H9 (cell line): Measurements from ENCODE around the gene VAMP2. TPM values are rescaled to one million over a fixed set of nuclear protein-coding genes. Genes with fewer than 3 reads are reported as not detected.

Experiments used
- DNase-seq: peaks from one replicate; pipeline ENCODE4 v3.0.0-alpha.2; 2017
- H2AFZ ChIP-seq: one replicate; pipeline ENCODE4 v1.6.1; 2013; ENCODE audit warnings: mild to moderate bottlenecking, low read length, control low read depth, moderate library complexity
- H2AK5ac ChIP-seq: 2 replicates; pipeline ENCODE4 v1.6.1; 2013; ENCODE audit warnings: low read length, control low read depth, mixed read lengths; ENCODE audit not compliant: insufficient read length
- H2BK120ac ChIP-seq: one replicate; pipeline ENCODE4 v1.6.1; 2013; ENCODE audit warnings: low read depth, mild to moderate bottlenecking, low read length, control low read depth, inconsistent platforms; ENCODE audit not compliant: poor library complexity, severe bottlenecking
- H2BK12ac ChIP-seq: 2 replicates; pipeline ENCODE4 v1.6.1; 2013; ENCODE audit warnings: low read length, control low read depth, mixed read lengths, low read depth; ENCODE audit not compliant: insufficient read length
- H2BK15ac ChIP-seq: 2 replicates; pipeline ENCODE4 v1.6.1; 2013; ENCODE audit warnings: low read depth, low read length, control low read depth
- H2BK20ac ChIP-seq: one replicate; pipeline ENCODE4 v1.6.1; 2013; ENCODE audit warnings: low read depth, mild to moderate bottlenecking, low read length, control low read depth, inconsistent platforms; ENCODE audit not compliant: poor library complexity, severe bottlenecking
- H2BK5ac ChIP-seq: 2 replicates; pipeline ENCODE4 v1.6.1; 2013; ENCODE audit warnings: low read length, control low read depth, mixed read lengths; ENCODE audit not compliant: insufficient read length
- H3K14ac ChIP-seq: 2 replicates; pipeline ENCODE4 v1.6.1; 2013; ENCODE audit warnings: low read length, control low read depth; ENCODE audit not compliant: insufficient read depth
- H3K18ac ChIP-seq: 2 replicates; pipeline ENCODE4 v1.6.1; 2013; ENCODE audit warnings: low read depth, mild to moderate bottlenecking, mixed read lengths, low read length, control low read depth; ENCODE audit not compliant: insufficient read length
- H3K23ac ChIP-seq: 2 replicates; pipeline ENCODE4 v1.6.1; 2013; ENCODE audit warnings: low read length, control low read depth, mixed read lengths, low read depth; ENCODE audit not compliant: insufficient read length
- H3K23me2 ChIP-seq: 2 replicates; pipeline ENCODE4 v1.6.1; 2013; ENCODE audit warnings: low read depth, mild to moderate bottlenecking, mixed read lengths, low read length, control low read depth; ENCODE audit not compliant: insufficient read length, poor library complexity, severe bottlenecking
- H3K27ac ChIP-seq: 2 replicates; pipeline ENCODE4 v1.5.1; 2013; ENCODE audit warnings: low read length, control low read depth, mixed read lengths, low read depth; ENCODE audit not compliant: insufficient read length
- H3K27me3 ChIP-seq: 2 replicates; pipeline ENCODE4 v1.6.1; 2013; ENCODE audit warnings: low read length, control low read depth, inconsistent platforms; ENCODE audit not compliant: insufficient read depth
- H3K4ac ChIP-seq: 2 replicates; pipeline ENCODE4 v1.6.1; 2013; ENCODE audit warnings: low read depth, mild to moderate bottlenecking, control low read depth, inconsistent platforms, low read length, moderate library complexity
- H3K4me1 ChIP-seq: 2 replicates; pipeline ENCODE4 v1.6.1; 2013; ENCODE audit warnings: low read length, control low read depth, inconsistent platforms; ENCODE audit not compliant: insufficient read depth
- H3K4me2 ChIP-seq: 2 replicates; pipeline ENCODE4 v1.6.1; 2013; ENCODE audit warnings: low read length, control low read depth, mixed read lengths; ENCODE audit not compliant: insufficient read length, insufficient read depth
- H3K56ac ChIP-seq: 2 replicates; pipeline ENCODE4 v1.6.1; 2013; ENCODE audit warnings: low read depth, mild to moderate bottlenecking, mixed read lengths, low read length, control low read depth; ENCODE audit not compliant: insufficient read length
- H3K79me1 ChIP-seq: 2 replicates; pipeline ENCODE4 v1.6.1; 2013; ENCODE audit warnings: low read depth, mild to moderate bottlenecking, moderate library complexity, low read length, control low read depth, inconsistent platforms; ENCODE audit not compliant: insufficient read depth, poor library complexity, severe bottlenecking
- H3K79me2 ChIP-seq: 2 replicates; pipeline ENCODE4 v1.6.1; 2013; ENCODE audit warnings: low read length, control low read depth, inconsistent platforms; ENCODE audit not compliant: insufficient read depth
- H3K9ac ChIP-seq: 2 replicates; pipeline ENCODE4 v1.6.1; 2013; ENCODE audit warnings: low read length, control low read depth, mixed read lengths; ENCODE audit not compliant: insufficient read length; ENCODE audit errors: extremely low read depth
- H3K9me3 ChIP-seq: one replicate; pipeline ENCODE4 v1.6.1; 2013; ENCODE audit warnings: low read depth, low read length, inconsistent platforms; ENCODE audit not compliant: control insufficient read depth
- H3T11ph ChIP-seq: one replicate; pipeline ENCODE4 v1.6.1; 2013; ENCODE audit warnings: mild to moderate bottlenecking, low read length, control low read depth, inconsistent platforms
- H4K20me1 ChIP-seq: one replicate; pipeline ENCODE4 v1.6.1; 2013; ENCODE audit not compliant: control insufficient read depth, insufficient read length, insufficient read depth
- H4K5ac ChIP-seq: 2 replicates; pipeline ENCODE4 v1.6.1; 2013; ENCODE audit warnings: low read depth, mild to moderate bottlenecking, mixed read lengths, low read length, control low read depth; ENCODE audit not compliant: insufficient read length
- H4K8ac ChIP-seq: replicated peaks from 2 replicates; pipeline ENCODE4 v1.6.1; 2013; ENCODE audit warnings: low read length, control low read depth, mixed read lengths, low read depth; ENCODE audit not compliant: insufficient read length
- H4K91ac ChIP-seq: 2 replicates; pipeline ENCODE4 v1.6.1; 2013; ENCODE audit warnings: low read depth, mild to moderate bottlenecking, moderate library complexity, mixed read lengths, low read length, control low read depth; ENCODE audit not compliant: insufficient read length
- H3K27ac Mint-ChIP-seq, 3 experiments: 2 replicates in 2 of 3; 3 replicates in 1 of 3; pipeline ENCODE4 v1.8.0; 2020 to 2021; ENCODE audit warnings: mixed read lengths in 3 of 3, mild to moderate bottlenecking in 1 of 3, moderate library complexity in 1 of 3
- H3K27me3 Mint-ChIP-seq: 2 replicates; pipeline ENCODE4 v1.8.0; 2021; ENCODE audit warnings: low read depth, mild to moderate bottlenecking, moderate library complexity, mixed read lengths
- H3K36me3 Mint-ChIP-seq, 3 experiments: 2 replicates in 2 of 3; 3 replicates in 1 of 3; pipeline ENCODE4 v1.8.0; 2020 to 2021; ENCODE audit warnings: low read depth in 3 of 3, mixed read lengths in 3 of 3; ENCODE audit not compliant: insufficient read depth in 1 of 3
- H3K4me1 Mint-ChIP-seq, 2 experiments: 2 replicates each; pipeline ENCODE4 v1.8.0; 2020; ENCODE audit warnings: mixed read lengths in 2 of 2
- H3K4me3 Mint-ChIP-seq, 2 experiments: 2 replicates in 1 of 2; 3 replicates in 1 of 2; pipeline ENCODE4 v1.8.0; 2020 to 2021; ENCODE audit warnings: mild to moderate bottlenecking in 2 of 2, mixed read lengths in 2 of 2, moderate library complexity in 1 of 2
- H3K9me3 Mint-ChIP-seq, 2 experiments: 2 replicates in 1 of 2; 3 replicates in 1 of 2; pipeline ENCODE4 v1.8.0; 2020; ENCODE audit warnings: mild to moderate bottlenecking in 2 of 2, mixed read lengths in 2 of 2, moderate library complexity in 1 of 2
- WGBS: extraction: QIAGEN DNeasy Blood & Tissue Kit; methylation state at CpG from one replicate; pipeline ENCODE4 v1.1.7; 2013; ENCODE audit warnings: missing lambda C conversion rate, low lambda C conversion rate, mixed read lengths; ENCODE audit not compliant: insufficient read length; ENCODE audit errors: extremely low coverage; 5-methylcytosine and 5-hydroxymethylcytosine counted together
- total RNA-seq: library from RNA; stranded (reverse); gene quantifications from 2 replicates; pipeline ENCODE4 v1.2.1, GENCODE V29; 2021
- TF ChIP-seq, protein P1 (sequence below): fragments of 200-600 bp; sonication (generic); conservative IDR thresholded peaks from 3 replicates; pipeline ENCODE4 v1.8.0; 2021; ENCODE audit warnings: antibody characterized with exemption, mild to moderate bottlenecking

Gene VAMP2
- total RNA-seq, 1 experiment from 2014 or later, result 22.8 TPM

DNA sequence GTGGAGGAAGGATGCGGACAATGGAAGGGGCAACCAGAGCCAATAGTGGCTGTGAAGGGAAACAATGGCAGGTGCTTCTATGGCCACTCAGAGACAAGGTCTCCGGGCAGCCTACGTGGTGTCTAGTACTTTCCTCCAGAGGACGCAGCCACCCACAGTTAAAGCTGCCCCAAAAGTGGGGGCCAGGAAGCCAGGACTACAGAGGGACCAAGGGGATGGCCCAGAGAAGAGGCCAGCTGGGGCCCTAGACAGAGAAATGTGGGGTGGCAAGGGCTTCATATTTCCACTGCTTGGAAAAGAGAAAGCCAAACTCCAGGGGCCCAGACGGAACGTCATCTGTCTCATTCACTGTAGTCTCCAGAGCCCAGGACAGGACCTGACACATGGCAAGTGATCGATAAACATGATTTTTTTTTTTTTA is 9.7 kb downstream of the VAMP2 start:
- H3K23me2 ChIP-seq, result peaks cover 21% of the 10 kb centered on the region
- no peak overlapping the region for H3K9ac ChIP-seq
- no peaks in the 10 kb centered on the region for H4K20me1 ChIP-seq
- H3K4me2 ChIP-seq, result peak overlapping the region; percentile 23
- H2BK5ac ChIP-seq, result no peak overlapping the region
- no peak overlapping the region for H4K5ac ChIP-seq
- peak; percentile 43 for DNase-seq
- no peak overlapping the region for H4K8ac ChIP-seq
- no peaks in the 10 kb centered on the region for H3K27me3 ChIP-seq
- Mint-ChIP-seq H3K4me3 (peak overlapping the region; percentile 14 to 97; a peak in 3 of 5 replicates), H3K9me3 (no peaks in the 10 kb centered on the region), H3K27me3 (peaks cover 3% of the 10 kb centered on the region), H3K36me3 (peaks cover 11 to 20% (median 17%) of the 10 kb centered on the region in 3 experiments; a peak in 6 of 7 replicates), H3K4me1 (peaks cover 21 to 25% of the 10 kb centered on the region in 2 experiments), H3K27ac (peak overlapping the region; percentile 3 to 98 (median 95); a peak in 5 of 7 replicates)
- no peak overlapping the region for H3K23ac ChIP-seq
- H2BK12ac ChIP-seq, result peak overlapping the region; percentile 83
- H3K14ac ChIP-seq, result no peak overlapping the region
- no peak overlapping the region for H3K56ac ChIP-seq
- H3K18ac ChIP-seq, result peak overlapping the region; percentile 14
- no CpG with 5 or more reads among the region's 7 CpGs for whole genome bisulfite sequencing
- H3K27ac ChIP-seq, result no peak overlapping the region
- no peaks in the 10 kb centered on the region for H3K79me2 ChIP-seq
- H2BK15ac ChIP-seq, result no peak overlapping the region
- H3K79me1 ChIP-seq, result peaks cover 2% of the 10 kb centered on the region
- H3K4me1 ChIP-seq, result peaks cover 5% of the 10 kb centered on the region
- no peaks in the 10 kb centered on the region for H3K9me3 ChIP-seq
- H3K4ac ChIP-seq, result no peak overlapping the region
- no peak overlapping the region for H2BK120ac ChIP-seq
- H3T11ph ChIP-seq, result no peak overlapping the region
- H2BK20ac ChIP-seq, result no peak overlapping the region
- no peak overlapping the region for H2AK5ac ChIP-seq
- H4K91ac ChIP-seq, result no peak overlapping the region
- H2AFZ ChIP-seq, result no peak overlapping the region
- TF ChIP-seq, protein P1, sequence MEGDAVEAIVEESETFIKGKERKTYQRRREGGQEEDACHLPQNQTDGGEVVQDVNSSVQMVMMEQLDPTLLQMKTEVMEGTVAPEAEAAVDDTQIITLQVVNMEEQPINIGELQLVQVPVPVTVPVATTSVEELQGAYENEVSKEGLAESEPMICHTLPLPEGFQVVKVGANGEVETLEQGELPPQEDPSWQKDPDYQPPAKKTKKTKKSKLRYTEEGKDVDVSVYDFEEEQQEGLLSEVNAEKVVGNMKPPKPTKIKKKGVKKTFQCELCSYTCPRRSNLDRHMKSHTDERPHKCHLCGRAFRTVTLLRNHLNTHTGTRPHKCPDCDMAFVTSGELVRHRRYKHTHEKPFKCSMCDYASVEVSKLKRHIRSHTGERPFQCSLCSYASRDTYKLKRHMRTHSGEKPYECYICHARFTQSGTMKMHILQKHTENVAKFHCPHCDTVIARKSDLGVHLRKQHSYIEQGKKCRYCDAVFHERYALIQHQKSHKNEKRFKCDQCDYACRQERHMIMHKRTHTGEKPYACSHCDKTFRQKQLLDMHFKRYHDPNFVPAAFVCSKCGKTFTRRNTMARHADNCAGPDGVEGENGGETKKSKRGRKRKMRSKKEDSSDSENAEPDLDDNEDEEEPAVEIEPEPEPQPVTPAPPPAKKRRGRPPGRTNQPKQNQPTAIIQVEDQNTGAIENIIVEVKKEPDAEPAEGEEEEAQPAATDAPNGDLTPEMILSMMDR, result no peak
